IPS DF 4.7 (cell line): ENCODE results near the gene RMRP.

Experiments
- DNase-seq: peaks from one replicate; pipeline ENCODE4 v3.0.0-alpha.2; 2013; ENCODE audit warnings: low spot score; ENCODE audit errors: extremely low read depth

RMRP gene

GRCh38 chr9:35666045-35666444 lies 8.2 kb upstream of the RMRP start:
- DNase-seq = no peak

GRCh38 chr9:35665471-35665818 lies 7.6 kb upstream of the RMRP start:
- no peak for DNase-seq

- DNase-seq = no peak
Observed at GRCh38 chr9:35664531-35665470, 7.0 kb upstream of the RMRP start, which contains the start of gene ARHGEF39. ARHGEF39 (minus strand) TSS chr9:35665195; CDS start chr9:35665169, 26 bp downstream.

GRCh38 chr9:35662437-35662836 lies 4.6 kb upstream of the RMRP start:
- DNase-seq = no peak

GRCh38 chr9:35661756-35662350 lies 4.0 kb upstream of the RMRP start:
- DNase-seq = no peak

GRCh38 chr9:35660966-35661415 lies 3.2 kb upstream of the RMRP start:
- no peak for DNase-seq

GRCh38 chr9:35659340-35659739 lies 1.5 kb upstream of the RMRP start:
- DNase-seq = no peak

- no peak for DNase-seq
Observed at GRCh38 chr9:35658968-35659220, 1.1 kb upstream of the RMRP start.

GRCh38 chr9:35658137-35658967 lies 533 bp upstream of the RMRP start, which contains the start of gene CCDC107:
CCDC107 (plus strand) TSS chr9:35658292; CDS start chr9:35658380, 88 bp downstream.
- DNase-seq = no peak

GRCh38 chr9:35656831-35657545 lies 831 bp downstream of the RMRP start:
- DNase-seq = no peak

GRCh38 chr9:35656348-35656747 lies 1.5 kb downstream of the RMRP start:
- no peak for DNase-seq

GRCh38 chr9:35653611-35654010 lies 4.2 kb downstream of the RMRP start:
- DNase-seq = no peak

- DNase-seq = no peak
Observed at GRCh38 chr9:35652829-35653209, 5.0 kb downstream of the RMRP start.

GRCh38 chr9:35651956-35652828 lies 5.6 kb downstream of the RMRP start:
- DNase-seq = no peak

GRCh38 chr9:35650341-35651158 lies 7.3 kb downstream of the RMRP start, which contains the start of gene SIT1:
SIT1 (minus strand) TSS chr9:35650931; CDS start chr9:35650853, 78 bp downstream.
- DNase-seq = no peak

GRCh38 chr9:35649431-35650340 lies 8.1 kb downstream of the RMRP start:
- no peak for DNase-seq

- DNase-seq = no peak
Observed at GRCh38 chr9:35646533-35647265, 11.1 kb downstream of the RMRP start.

GRCh38 chr9:35646153-35646532 lies 11.7 kb downstream of the RMRP start:
- DNase-seq = no peak
